ENCODE results near the gene PEX3.

The PEX3 gene

DNA sequence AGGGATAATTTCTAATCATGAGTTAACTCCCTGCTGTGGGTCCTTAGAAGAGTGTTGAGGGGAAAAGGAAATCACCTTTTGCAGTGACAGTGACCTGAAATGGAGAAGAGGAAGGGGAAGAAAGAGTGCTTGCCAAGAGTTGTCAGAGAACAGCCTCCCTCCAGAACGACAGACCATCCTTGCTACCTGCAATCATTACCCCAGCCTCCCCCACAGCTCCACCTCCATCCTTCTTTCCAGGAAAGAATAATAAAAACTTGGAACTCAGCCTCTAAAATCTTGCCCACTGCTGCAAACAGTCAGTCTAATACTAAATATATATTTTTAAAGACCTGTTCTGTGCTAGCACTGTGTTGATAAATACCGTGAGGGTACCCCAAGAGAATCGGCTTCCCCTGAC, 89.6 kb downstream of the PEX3 start:
- no peak overlapping the region for H3K4me3 ChIP-seq (ENCODE audit: low read depth, low read length)
- DNase-seq (ENCODE audit: low read depth, low spot score) = no peak
- TF ChIP-seq, protein P1, sequence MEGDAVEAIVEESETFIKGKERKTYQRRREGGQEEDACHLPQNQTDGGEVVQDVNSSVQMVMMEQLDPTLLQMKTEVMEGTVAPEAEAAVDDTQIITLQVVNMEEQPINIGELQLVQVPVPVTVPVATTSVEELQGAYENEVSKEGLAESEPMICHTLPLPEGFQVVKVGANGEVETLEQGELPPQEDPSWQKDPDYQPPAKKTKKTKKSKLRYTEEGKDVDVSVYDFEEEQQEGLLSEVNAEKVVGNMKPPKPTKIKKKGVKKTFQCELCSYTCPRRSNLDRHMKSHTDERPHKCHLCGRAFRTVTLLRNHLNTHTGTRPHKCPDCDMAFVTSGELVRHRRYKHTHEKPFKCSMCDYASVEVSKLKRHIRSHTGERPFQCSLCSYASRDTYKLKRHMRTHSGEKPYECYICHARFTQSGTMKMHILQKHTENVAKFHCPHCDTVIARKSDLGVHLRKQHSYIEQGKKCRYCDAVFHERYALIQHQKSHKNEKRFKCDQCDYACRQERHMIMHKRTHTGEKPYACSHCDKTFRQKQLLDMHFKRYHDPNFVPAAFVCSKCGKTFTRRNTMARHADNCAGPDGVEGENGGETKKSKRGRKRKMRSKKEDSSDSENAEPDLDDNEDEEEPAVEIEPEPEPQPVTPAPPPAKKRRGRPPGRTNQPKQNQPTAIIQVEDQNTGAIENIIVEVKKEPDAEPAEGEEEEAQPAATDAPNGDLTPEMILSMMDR (IDR thresholded peaks at IDR 0.05; ENCODE audit: low read depth, low read length) = no peak
- in situ Hi-C loops (cut with HindIII; ENCODE audit: low sequenced_read_pairs) = no loop called here
